NCI-H187 treated with DMSO at 0.1 percent for 48 hours (cell line): Measurements from ENCODE around the gene AK5.
"Not testable (repeated sequence)": the region's sequence is repeated elsewhere in the genome, so short reads cannot be mapped to it uniquely, and the experiment has no call there.

Experiments used
- DNase-seq: peaks from one replicate; lab custom pipeline; 2025; lab: John Stamatoyannopoulos, UW

The AK5 gene

DNA sequence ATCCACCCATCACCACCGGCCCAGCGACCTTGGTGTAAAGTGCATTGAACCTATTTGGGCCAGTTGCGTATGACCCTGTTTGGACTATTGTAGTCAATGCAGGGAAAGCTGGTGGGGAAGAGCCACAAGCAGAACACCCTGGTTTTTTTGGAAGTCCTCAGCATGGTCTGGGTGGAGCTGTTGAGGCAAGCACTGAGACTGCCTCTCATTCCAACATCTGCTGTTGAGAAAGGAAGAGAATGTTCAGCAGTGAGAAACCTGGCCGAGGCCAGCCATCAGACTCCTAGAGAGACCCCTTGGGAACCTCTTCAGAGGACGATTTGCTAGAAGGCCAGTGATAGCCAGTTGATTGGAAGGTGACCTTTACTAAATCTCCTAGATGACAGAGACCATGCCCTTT, 217.6 kb downstream of the AK5 start:
- DNase-seq = no peak

DNA sequence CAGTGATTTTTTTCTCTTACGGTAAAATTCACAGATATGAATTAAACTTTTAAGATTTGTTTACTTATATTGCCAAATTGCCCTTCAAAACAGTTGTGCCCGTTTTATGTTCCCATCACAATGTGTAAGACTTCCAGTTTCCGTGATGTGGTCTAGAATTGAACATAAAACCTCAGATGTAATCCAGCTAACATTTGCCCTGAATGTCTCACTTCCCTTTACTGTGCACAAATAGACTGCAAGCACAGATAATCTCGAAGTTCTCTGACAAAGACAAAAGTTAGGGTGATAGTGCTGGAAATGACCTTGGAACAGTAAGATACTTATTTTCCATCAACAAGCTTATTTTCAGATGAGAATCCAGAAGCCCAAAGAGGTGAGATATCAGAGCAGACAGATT, 223.2 kb downstream of the AK5 start:
- DNase-seq = no peak

DNA sequence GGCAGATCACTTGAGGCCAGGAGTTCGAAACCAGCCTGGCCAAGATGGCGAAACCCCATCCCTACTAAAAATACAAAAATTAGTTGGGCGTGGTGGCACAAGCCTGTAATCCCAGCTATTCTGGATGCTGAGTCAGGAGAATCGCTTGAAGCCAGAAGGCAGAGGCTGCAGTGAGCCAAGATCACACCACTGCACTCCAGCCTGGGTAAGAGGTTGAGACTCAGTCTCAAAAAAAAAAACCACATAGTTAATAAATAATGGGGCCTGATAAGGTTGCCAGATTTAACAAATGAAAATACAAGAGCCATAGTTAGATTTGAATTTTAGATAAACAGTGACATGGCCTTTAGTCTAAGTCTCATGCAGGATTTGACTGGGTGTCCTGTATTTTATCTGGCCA, 225.0 kb downstream of the AK5 start:
- DNase-seq = no peak

DNA sequence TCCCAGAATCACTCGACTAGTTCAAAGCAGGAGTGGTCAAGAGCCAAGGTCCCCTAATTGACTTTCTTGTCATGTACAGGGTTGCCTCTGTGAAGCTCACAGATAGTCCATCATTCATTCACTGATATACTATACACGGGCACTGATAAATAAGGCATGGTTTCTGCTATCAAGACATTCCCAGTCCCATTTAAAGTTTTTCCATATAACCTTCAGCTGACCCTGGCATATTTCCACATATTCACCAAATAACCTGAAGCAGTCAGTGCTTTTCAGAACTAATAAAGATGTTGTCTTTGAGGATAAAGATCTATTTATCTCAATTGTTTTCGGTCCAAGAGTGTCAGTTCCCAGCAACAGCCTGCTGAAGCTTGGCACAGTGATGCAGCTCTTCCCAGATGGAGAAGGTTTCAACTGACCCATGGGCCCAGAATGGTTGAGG, 227.3 kb downstream of the AK5 start:
- DNase-seq = no peak

DNA sequence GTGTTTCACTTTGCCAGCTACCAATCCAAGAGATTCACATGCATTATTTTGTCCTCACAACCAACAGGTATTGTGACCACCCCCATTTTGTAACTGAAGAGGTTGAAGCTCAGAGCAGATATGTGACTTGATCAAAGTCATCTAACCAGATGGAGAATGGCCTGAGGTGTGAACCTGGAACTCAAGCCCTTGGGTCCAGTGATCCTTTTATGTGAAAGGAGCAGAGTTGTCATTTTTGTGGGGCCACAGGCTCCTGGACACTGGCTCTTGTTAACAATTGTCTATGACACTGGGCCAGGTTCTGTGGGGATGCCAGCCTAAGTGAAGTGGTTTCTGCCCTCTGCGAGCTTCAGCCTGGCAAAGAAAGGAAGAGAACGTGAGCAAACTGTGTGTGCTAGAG, 228.1 kb downstream of the AK5 start:
- no peak for DNase-seq

DNA sequence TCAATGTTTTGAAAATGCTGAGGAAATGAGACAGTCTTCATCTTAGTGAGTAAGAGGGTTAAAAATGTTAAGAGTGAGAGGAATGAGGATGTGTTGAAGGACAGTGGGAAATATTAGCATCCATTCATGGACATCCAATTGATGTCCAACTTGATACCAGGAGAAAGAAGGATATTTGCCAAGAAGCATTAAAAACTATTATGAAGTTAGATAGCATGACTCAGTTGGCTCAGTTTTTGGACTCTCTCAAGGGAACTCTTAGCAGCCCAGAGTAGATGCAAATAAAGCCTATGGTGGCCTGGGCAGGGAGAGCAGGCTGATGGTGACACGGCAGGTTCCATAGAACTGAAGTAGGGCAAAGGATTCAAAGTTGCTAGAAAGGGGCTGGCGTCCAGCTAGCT, 229.6 kb downstream of the AK5 start:
- DNase-seq = no peak

DNA sequence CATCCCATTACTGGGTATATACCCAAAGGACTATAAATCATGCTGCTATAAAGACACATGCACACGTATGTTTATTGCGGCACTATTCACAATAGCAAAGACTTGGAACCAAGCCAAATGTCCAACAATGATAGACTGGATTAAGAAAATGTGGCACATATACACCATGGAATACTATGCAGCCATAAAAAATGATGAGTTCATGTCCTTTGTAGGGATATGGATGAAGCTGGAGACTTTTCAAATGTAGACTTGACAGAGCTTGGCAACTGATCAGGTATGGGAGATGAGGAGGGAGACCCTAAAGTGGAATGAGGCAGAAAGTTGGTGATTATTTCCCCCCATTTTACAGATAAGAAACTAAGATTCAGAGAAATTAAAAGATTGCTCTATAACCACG, 230.8 kb downstream of the AK5 start:
- DNase-seq = not testable (repeated sequence)

DNA sequence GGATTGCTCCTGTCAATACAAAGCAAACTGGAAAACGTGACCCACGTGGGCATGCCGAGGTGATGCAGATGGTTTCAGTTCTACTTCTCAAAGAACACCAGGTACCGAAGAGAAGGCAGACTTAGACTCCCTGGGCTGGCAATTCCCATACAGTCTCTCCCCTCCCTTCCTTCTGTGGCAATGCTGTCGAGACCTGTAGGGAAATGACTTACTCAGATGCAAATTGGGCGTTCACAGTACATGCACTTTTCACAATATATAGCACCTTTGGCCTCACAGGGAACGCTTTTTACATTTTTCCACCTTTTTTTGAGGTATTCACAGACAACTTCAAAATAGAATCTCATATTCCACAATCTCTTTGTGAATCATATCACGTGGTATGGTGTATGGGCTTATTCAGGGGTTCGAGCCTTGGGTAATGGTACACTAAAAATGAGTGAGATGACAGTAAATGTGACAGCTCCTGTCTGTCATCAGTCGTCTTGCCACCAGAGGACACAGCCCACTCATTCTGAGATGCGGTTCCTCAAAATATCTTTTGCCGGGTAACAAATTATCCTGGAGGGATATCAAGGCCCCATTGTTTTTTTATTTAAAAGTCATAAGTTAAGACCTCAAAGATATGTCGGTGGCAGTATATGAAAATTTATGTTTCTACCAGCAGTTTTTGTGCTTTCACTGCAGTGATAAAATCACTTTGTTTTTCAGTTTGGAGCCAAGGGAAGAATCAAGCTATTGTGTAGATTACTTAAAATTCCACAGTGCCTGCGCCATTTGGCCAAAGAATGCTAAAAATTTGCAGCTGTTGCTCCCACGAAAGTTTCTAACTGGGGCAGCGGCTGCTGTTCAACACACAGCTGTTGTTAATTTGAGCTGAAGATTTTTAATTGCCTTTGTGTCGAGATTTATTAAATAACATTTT, 232.3 kb downstream of the AK5 start:
- DNase-seq = no peak

DNA sequence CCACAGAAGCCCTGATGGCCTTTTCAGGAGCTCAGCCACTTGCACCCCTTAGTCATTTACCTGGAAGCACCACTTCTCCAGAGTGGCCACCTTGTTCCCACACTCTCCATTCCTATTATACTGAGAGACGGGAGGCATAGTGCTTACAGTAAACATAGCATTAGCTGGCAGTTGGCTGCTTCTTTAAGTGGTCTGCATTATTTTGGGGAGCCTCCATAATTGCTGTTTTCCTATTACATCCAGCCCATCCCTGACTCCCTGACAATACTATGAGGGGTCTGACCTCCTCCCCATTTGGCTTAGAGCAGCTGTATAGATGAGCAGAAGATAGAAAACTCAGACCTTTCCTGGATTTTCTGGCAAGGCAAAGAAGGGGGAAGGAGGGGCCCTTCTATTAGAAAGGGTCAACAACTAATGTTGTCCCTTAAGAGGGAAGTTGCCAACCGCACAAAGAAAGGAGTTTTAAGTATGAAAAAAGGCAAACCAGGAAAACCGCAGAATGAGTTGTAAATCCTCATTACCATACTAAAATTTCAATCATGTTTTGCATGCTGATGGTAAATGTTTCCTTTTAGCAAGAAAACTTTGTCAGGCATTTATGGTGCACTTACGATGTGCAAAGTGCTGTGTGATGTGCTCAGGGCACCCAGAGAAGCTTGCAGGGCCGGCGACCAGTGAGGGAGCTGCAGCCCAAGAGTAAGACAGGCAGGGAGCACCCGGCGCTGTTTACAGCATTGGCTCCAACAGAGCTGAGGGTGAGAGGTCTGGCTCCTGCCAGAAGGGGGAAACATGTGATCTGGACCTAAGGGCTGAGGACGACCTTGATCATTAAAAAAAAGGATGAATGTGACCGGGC, 233.3 kb downstream of the AK5 start:
- DNase-seq = no peak

DNA sequence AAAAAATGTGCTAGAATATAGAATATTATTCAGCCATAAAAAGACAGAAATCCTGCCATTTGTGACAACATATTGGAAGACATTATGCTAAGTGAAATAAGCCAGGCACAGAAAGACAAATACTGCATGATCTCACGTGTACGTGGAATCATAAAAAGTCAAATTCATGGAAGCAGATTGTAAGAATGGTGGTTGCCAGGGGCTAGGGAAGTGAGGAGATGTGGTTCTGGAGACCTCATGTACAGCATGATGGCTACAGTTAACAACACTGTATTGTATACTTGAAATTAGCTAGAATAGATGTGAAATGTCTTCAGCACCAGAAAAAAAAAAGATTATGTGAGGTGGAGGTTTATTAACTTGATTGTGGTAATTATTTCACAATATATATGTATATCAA, 234.3 kb downstream of the AK5 start:
- DNase-seq = no peak

DNA sequence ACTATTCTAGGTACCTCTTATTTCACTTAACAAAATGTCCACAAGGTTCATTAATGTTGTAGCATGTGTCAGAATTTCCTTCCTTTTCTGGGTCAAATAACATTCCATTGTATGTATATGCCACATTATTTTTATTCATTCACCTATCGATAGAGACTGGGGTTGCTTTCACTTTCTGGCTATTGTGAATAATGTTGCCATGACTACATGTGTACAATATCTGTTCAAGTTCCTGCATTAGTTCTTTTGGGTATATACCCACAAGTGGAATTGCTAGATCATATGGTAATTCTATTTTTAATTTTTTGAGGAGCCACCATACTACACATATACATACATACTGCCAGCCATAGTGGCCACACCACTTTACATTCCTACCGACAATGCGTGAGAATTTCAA, 242.2 kb downstream of the AK5 start:
- no peak for DNase-seq

DNA sequence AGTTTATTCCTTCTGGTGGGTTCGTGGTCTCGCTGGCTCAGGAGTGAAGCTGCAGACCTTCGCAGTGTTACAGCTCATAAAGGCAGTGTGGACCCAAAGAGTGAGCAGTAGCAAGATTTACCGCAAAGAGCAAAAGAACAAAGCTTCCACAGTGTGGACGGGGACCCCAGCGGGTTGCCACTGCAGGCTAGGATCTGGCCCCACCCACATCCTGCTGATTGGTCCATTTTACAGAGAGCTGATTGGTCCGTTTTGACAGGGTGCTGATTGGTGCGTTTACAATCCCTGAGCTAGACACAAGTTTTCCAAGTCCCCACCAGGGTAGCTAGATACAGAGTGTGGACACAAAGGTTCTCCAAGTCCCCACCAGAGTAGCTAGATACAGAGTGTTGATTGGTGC, 249.3 kb downstream of the AK5 start:
- DNase-seq = not testable (repeated sequence)

DNA sequence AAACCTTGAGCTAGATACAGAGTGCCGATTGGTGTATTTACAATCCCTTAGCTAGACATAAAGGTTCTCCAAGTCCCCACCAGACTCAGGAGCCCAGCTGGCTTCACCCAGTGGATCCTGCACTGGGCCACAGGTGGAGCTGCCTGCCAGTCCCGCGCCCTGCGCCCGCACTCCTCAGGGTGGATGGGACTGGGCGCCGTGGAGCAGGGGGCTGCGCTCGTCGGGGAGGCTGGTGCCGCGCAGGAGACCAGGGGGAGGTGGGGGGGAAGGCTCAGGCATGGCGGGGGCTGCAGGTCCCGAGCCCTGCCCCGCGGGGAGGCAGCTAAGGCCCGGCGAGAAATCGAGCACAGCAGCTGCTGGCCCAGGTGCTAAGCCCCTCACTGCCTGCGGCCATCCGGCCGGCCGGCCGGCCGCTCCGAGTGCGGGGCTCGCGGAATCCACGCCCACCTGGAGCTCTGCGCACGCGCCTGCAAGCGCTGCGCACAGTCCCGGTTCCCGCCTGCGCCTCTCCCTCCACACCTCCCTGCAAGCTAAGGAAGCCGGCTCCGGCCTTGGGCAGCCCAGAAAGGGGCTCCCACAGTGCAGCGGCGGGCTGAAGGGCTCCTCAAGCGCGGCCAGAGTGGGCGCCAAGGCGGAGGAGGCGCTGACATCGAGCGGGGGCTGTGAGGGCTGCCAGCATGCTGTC, 249.9 kb downstream of the AK5 start:
- not testable (repeated sequence) for DNase-seq

DNA sequence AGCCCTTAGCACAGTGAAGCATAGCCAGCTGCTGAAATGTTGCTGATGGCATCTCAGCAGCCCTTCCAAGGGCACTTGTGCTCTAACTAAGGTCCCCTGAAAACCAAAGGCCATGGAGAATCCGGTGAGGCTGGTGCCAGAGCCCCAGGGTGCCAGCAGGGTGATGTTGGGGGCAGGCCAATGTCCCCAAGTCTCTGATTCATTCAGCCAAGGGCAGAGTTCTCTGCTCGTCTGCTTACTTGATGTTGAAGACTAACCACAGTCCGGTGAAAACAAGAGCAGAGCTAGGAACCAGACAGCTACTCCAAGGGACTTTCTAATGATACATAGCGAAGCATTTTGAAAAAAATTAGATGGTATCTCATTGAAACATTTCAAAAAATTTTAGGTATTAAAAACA, 250.8 kb downstream of the AK5 start:
- no peak for DNase-seq

DNA sequence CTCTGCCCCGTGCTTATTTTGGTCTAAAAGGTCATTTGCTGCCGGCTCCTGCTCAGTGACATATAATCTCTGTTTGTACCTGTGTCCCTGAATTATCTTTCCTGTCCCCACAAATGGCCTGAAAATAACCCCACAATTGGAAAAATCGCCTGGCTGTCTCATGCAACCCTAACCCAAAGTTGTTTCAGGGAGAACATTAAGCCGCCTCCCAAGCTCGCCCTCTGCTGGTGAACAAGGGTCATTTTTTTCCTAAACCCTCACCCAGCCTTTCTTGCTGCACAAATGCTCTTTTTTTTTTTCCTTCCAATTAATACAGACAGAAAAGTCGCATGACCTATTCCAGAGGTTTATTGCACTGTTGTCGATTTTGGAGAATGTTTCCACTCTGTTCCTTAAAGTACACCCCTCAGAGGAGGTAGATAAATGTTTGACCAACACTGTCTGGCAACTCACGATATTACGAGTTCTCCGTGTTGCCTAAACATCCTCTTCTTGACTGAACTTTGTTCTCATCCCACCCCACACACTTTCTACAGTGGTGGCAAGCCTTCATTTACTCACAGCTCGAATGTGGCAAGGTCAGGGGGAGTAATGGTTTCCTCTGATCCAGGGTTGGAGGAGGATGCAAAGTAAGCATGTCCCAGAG, 252.0 kb downstream of the AK5 start:
- no peak for DNase-seq

DNA sequence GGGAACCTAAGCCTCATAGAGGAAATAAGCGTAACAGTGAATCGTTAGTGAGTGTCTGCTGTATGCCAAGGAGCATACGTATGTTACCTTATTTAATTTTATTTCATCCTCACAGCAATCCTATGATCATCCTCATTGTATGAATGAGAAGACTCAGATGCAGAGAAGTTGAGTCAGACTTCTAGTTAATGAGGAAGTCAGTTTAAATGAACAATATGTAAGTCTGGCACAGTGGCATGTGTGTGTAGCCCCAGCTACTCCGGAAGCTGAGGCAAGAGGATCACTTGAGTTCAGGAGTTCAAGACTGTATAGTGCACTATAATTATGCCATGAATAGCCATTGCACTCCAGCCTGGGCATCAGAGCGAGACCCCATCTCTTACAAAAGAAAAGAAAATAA, 252.6 kb downstream of the AK5 start:
- no peak for DNase-seq

DNA sequence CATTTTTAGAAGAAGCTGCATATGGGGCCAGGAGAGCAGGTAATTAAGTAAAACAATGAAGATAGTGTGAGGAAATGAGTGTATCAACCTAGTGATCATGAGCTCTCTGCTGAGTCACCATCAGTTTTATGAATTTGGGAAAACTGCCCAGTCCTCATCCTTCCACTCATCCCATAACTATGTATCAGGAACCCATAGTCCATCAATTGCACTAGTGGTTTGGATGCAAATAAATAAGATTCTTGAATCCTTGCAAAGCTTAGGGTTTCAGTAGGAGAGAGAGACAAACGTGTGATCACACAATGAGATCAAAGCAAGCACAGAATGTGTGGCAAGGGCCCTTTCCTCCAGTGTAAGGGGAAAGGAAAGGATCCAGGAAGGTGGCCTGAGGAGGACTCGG, 255.0 kb downstream of the AK5 start:
- DNase-seq = no peak

DNA sequence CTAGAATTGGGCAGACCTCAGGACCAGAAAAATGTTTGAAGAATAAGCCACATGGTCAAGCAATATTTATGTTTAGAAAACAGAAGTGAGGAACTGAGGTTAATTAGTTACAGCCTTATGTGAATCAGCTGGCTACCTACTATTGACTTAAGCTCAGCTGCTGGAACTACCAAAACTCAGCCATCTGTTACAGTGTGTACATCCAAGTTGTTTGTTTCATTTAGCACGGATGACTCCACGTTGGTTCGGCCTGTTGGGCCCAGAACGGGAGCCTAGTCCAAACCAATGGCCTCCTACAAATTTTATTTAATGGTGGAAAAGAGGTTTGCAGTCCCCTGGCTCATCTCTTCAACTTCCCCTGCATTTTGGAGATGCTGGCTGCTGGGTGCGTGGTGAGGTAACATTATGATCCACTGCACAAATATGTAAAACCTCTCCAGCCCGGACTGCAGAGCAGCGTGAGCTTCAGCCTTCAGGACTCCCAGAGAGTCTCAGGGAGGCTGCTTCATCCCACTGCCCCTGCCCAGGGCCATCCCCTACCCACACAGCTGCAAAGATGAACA, 257.2 kb downstream of the AK5 start:
- DNase-seq = no peak

DNA sequence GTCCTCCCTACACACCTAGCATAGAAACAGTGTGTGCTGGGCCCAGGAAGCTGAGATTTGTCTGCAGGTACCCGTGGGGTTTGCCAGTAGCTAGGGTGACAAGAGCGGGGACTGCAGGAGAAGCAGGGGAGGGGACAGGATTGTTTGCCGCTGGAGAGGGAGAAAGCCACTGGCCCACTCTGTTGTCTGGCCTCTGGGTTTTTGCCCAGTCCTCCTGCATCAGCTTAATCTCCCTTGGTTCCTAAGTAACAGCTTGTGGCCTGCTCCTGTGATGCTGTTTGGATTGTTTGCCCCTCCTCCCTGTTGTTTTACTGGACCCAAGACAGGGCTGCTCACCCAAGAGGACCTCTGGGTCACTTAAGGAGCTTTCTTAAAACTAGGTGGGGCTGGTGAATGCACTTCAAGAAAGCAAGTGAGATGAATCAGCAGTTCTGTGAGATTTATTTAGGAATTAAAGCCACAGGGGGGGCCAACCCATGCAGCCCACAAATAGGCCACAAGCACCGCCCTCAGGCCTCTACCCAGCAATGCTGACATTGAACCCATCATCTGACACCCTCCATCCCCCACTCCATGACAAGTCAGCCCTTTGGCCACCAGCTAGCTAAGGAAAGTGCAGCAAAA, 257.8 kb downstream of the AK5 start:
- no peak for DNase-seq

DNA sequence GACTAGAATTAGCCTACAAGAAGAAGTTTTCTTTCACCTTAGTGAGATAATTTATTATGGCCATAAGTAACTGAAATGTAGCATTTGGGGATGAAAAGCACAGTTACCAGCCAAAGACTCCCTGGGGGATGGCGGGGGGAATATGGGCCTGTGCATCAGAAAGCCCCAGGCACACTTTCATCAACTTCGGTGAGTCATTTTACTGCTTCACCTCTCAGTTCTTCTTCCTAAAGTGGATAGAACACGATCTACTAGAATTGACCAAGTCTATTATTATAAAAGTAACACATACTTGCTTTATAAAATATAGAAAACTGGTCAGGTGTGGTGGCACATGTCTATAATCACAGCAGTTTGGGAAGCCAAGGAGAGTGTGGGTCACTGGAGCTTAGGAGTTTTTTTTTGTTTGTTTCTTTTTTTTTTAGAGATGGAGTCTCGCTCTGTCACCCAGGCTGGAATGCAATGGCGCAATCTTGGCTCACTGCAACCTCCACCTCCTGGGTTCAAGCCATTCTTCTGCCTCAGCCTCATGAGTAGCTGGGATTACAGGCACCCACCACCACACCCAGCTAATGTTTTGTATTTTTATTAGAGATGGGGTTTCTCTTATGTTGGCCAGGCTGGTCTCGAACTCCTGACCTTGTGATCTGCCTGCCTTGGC, 258.8 kb downstream of the AK5 start:
- no peak for DNase-seq

DNA sequence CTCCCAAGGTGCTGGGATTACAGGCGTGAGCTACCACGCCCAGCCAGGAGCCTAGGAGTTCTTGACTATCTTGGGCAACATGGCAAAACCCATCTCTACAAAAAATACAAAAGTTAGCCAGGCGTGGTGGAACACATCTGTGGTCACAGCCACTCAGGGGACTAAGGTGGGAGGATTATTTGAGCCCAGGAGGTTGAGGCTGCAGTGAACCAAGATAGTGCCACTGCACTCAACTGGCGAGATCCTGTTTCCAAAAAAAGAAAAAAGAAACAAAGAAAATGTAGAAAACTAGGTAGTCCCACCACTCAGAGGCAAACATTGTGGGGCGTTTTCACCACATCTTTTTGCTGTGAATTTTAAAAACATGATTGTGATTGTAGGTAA, 259.3 kb downstream of the AK5 start:
- DNase-seq = no peak
